ENCODE data around the gene CCL14.
"Not testable (repeated sequence)": the region's sequence is repeated elsewhere in the genome, so short reads cannot be mapped to it uniquely, and the experiment has no call there.

DNA sequence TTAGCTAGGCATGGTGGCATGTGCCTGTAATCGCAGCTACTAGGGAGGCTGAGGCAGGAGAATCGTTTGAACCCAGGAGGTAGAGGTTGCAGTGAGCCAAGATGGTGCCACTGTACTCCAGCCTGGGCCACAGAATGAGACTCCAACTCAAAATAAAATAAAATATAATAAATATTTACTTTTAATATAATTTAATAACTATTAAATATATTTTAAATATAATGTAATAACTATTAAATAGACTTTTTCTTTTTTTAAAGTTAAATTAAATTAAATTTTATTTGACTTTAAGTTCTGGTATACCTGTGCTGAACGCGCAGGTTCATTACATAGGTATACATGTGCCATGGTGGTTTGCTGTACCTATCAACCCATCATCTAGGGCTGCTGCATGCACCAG is 29.4 kb upstream of the CCL14 start:
- TF ChIP-seq, protein P1, sequence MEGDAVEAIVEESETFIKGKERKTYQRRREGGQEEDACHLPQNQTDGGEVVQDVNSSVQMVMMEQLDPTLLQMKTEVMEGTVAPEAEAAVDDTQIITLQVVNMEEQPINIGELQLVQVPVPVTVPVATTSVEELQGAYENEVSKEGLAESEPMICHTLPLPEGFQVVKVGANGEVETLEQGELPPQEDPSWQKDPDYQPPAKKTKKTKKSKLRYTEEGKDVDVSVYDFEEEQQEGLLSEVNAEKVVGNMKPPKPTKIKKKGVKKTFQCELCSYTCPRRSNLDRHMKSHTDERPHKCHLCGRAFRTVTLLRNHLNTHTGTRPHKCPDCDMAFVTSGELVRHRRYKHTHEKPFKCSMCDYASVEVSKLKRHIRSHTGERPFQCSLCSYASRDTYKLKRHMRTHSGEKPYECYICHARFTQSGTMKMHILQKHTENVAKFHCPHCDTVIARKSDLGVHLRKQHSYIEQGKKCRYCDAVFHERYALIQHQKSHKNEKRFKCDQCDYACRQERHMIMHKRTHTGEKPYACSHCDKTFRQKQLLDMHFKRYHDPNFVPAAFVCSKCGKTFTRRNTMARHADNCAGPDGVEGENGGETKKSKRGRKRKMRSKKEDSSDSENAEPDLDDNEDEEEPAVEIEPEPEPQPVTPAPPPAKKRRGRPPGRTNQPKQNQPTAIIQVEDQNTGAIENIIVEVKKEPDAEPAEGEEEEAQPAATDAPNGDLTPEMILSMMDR (conservative IDR thresholded peaks at IDR 0.05 in 1 of 2, IDR thresholded peaks at IDR 0.05 in 1 of 2; ENCODE audit: low read depth in 1 of 2, low read length in 2 of 2) = not testable (repeated sequence)
- not testable (repeated sequence) for TF ChIP-seq EZH2 (IDR thresholded peaks at IDR 0.05; ENCODE audit: low read length, missing control alignments)

All from fibroblast of lung (primary cell).